Subcutaneous abdominal adipose tissue (tissue), 5 donors: ENCODE results near the gene FREM2.

Experiments
- H3K27ac ChIP-seq: one replicate; pipeline ENCODE4 v1.7.0; 2013; ENCODE audit warnings: low read depth, mild to moderate bottlenecking, inconsistent platforms, low read length, moderate library complexity
- H3K27me3 ChIP-seq, 5 donors: one replicate each; pipeline ENCODE4 v1.7.0; 2013; ENCODE audit warnings: low read length in 5 of 5, inconsistent platforms in 1 of 5; ENCODE audit not compliant: control insufficient read depth in 5 of 5, insufficient read depth in 4 of 5
- H3K36me3 ChIP-seq, 5 donors: one replicate each; pipeline ENCODE4 v1.7.0; 2013; ENCODE audit warnings: low read length in 5 of 5; ENCODE audit not compliant: control insufficient read depth in 5 of 5, insufficient read depth in 5 of 5
- H3K4me1 ChIP-seq, 5 donors: one replicate each; pipeline ENCODE4 v1.7.0; 2013; ENCODE audit warnings: low read length in 5 of 5, mild to moderate bottlenecking in 3 of 5, moderate library complexity in 1 of 5; ENCODE audit not compliant: control insufficient read depth in 5 of 5, insufficient read depth in 5 of 5
- H3K4me3 ChIP-seq, 5 donors: one replicate each; pipeline ENCODE4 v1.7.0; 2013; ENCODE audit warnings: low read length in 5 of 5, low read depth in 1 of 5
- H3K9ac ChIP-seq, 5 donors: one replicate each; pipeline ENCODE4 v1.7.0; 2013; ENCODE audit warnings: low read length in 5 of 5, mild to moderate bottlenecking in 4 of 5, moderate library complexity in 3 of 5
- H3K9me3 ChIP-seq, 5 donors: one replicate each; pipeline ENCODE4 v1.7.0; 2013; ENCODE audit warnings: low read length in 5 of 5; ENCODE audit not compliant: control insufficient read depth in 5 of 5
- donor health status: healthy.
- donor health status: healthy.
- donor health status: healthy.
- donor health status: healthy.
- donor health status: healthy.

FREM2 gene

DNA sequence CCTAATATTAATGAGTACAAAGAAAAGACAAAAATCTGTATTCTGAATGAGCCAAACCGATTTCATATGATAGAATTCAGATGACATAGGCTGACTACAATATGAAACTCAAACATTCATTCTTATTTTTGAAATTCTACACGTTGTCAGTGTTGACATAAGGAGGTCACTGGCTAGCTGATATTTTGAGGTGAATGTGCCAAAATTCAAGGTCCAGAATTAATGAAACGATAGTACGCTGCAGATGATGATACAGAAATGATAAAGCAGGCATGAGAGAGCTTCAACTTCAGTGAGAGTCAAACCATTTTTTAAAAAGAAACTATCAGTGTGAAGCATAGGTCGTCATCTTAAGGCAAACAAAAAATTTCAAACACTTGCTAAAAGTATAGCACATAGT is 88.2 kb downstream of the FREM2 start:
- Histone ChIP-seq H3K9ac (no peak overlapping the region), H3K27me3 (no peaks in the 10 kb centered on the region), H3K4me3 (no peak overlapping the region), H3K4me1 (no peaks in the 10 kb centered on the region), H3K27ac (no peak overlapping the region), H3K36me3 (no peaks in the 10 kb centered on the region), H3K9me3 (peaks cover 0 to 6% (median 0%) of the 10 kb centered on the region in 5 donors)

DNA sequence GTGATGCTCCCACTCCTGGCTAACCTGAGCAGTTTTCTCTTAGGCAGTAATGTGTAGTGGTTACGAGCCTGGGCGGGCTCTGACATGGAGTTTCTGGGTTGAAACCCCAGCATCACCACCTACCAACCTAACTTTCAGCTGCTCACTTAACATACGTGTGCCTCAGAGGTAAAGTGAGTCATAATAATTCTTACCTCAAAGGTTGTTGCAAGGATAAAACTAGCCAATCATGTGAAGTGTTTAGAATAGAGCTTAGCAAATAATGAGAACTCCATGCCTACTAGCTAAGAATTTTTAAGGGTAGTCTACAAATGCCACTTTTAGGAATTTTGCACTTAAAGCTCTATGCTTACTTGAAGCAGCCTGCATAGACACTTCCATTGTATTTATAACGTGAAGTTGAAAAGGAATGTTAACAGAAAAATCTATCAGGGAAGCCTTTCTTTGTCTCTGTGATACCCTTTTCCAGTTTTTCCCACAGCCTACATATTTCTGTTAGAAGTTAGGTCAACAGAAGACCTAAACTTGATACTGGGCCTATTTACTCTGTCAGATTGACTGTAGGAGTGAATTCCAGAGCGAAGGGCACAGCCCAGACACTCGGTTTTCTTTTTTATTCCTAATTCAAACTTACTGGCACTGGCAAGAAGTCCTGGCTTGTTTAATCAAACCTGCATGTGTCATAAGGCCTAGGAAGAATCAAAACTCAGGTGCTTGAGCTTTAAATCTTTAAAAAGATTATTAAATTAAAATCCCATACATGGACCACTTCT is 90.7 kb downstream of the FREM2 start:
- H3K9ac ChIP-seq, result no peak overlapping the region
- H3K4me3 ChIP-seq, result no peak overlapping the region
- H3K27ac ChIP-seq, result no peak overlapping the region
- H3K4me1 ChIP-seq, result no peaks in the 10 kb centered on the region
- H3K27me3 ChIP-seq, result no peaks in the 10 kb centered on the region
- peaks cover 0 to 6% (median 0%) of the 10 kb centered on the region in 5 donors for H3K9me3 ChIP-seq
- H3K36me3 ChIP-seq, result no peaks in the 10 kb centered on the region

DNA sequence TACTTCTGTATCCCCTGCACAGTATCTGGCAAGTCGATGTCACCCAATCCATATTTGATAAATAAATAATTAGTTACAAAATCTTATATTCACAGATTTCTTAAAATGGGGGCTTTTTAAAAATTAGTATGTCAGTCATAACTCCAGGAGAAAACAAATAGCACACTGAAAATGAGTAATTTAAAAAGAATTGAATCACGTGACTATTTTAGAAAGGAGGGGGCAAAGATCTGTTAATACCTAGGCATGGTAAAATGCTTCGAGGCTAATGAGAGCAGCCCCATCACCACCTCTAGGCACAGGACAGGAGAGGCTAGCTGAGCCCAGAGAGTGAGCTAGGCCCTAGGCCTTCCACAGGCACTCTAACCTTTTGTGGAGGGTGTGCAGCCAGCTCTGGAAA is 94.7 kb downstream of the FREM2 start:
- no peak overlapping the region for H3K9ac ChIP-seq
- H3K36me3 ChIP-seq, result no peaks in the 10 kb centered on the region
- no peaks in the 10 kb centered on the region for H3K27me3 ChIP-seq
- H3K4me3 ChIP-seq, result no peak overlapping the region
- peaks cover 0 to 6% (median 0%) of the 10 kb centered on the region in 5 donors for H3K9me3 ChIP-seq
- H3K27ac ChIP-seq, result no peak overlapping the region
- H3K4me1 ChIP-seq, result no peaks in the 10 kb centered on the region

DNA sequence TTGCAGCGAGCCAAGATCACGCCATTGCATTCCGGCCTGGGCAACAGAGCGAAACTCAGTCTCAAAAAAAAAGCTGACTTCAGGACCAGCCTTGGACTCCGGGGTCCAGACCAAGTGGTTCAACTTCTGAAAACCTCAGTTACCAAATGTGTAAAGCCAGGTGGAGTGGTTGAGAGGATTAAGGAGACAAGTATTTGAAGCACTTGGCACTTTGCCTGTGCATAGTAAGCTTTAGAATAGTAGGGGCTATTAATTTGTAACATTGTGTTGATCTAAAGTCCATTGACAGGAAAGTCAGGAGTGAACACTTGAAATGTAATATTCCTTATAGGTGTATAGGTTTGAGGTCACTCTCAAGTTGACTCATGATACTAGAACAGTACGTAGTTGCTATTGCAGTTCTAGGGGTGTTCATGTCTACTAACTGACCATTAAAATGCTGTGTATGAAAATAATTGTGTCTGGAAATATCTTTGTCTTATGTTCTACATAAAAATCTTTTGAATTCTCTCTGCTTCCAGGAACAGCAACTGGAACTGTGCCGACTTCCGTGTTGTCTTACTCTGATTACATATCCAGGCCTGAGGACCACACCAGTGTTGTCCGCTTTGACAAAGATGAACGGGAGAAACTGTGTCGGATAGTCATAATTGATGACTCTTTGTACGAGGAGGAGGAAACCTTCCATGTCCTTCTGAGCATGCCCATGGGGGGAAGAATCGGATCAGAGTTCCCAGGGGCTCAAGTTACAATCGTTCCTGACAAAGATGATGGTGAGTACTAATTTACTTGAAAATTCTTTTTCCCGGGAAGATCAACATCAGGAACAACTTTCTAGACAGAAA is 97.4 kb downstream of the FREM2 start:
- Histone ChIP-seq H3K36me3 (no peaks in the 10 kb centered on the region), H3K4me1 (no peaks in the 10 kb centered on the region), H3K9ac (no peak overlapping the region), H3K4me3 (no peak overlapping the region), H3K9me3 (no peaks in the 10 kb centered on the region), H3K27ac (no peak overlapping the region), H3K27me3 (no peaks in the 10 kb centered on the region)

DNA sequence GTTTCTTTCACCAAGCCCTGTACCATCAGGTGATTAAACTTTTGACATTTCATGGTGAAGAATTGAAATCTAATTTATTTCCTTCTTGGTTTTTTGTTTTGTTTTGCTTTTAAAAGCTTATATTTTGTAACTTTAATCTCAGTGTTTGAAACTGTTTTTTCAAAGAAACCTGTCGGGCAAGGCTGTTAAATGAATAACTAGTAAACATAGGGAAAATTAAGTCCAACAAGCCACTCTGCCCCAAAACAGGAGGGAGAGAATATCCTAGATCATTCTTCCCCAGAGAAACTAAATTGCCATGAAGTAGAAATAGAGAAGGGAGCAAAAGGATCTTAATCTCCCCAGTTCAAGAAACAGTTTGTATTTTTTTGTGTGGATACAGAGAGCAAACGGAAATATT is 98.2 kb downstream of the FREM2 start:
- Histone ChIP-seq H3K27me3 (no peaks in the 10 kb centered on the region), H3K4me3 (no peak overlapping the region), H3K36me3 (no peaks in the 10 kb centered on the region), H3K9me3 (no peaks in the 10 kb centered on the region), H3K9ac (no peak overlapping the region), H3K4me1 (no peaks in the 10 kb centered on the region), H3K27ac (no peak overlapping the region)

DNA sequence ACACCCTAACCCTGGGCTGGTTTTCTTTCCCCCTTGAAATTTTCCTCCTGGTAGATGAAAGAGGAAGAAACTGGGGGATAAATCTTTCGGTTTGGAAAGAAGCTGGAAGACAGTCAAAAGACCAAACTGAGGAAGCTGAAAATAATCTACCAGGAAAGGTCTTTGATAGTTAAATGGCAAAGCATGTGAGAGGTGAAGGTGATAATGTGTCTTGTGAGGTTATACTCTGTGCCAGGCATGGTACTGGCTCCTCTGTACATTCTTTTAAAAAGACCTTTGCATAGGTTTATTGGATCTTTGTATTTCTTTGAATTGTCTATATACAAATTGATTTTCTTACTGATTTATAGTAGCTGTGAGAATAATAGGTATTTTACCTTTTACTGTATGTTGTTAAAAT is 98.6 kb downstream of the FREM2 start:
- no peaks in the 10 kb centered on the region for H3K9me3 ChIP-seq
- no peaks in the 10 kb centered on the region for H3K27me3 ChIP-seq
- H3K4me1 ChIP-seq, result no peaks in the 10 kb centered on the region
- H3K9ac ChIP-seq, result no peak overlapping the region
- H3K4me3 ChIP-seq, result no peak overlapping the region
- H3K36me3 ChIP-seq, result no peaks in the 10 kb centered on the region
- no peak overlapping the region for H3K27ac ChIP-seq

DNA sequence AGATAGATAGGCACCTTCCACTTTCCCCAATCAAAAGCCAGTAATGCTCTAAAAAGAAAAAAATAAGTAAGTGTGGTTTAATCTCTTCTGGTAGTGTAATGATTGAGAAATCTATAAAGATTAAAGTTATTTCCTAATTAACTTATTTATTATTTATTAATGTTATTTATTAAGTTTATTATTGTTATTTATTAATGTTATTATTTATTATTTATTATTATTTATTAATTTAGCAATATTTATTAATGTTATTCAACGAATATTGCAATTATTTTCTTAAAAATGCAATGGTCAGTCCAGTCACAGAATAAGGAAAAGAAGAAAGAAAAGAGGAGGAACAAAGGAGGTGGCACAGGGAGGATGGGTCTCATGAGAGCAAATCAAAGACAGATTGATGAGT is 100.7 kb downstream of the FREM2 start:
- Histone ChIP-seq H3K36me3 (no peaks in the 10 kb centered on the region), H3K27me3 (no peaks in the 10 kb centered on the region), H3K9ac (no peak overlapping the region), H3K9me3 (no peaks in the 10 kb centered on the region), H3K27ac (no peak overlapping the region), H3K4me3 (no peak overlapping the region), H3K4me1 (no peaks in the 10 kb centered on the region)

DNA sequence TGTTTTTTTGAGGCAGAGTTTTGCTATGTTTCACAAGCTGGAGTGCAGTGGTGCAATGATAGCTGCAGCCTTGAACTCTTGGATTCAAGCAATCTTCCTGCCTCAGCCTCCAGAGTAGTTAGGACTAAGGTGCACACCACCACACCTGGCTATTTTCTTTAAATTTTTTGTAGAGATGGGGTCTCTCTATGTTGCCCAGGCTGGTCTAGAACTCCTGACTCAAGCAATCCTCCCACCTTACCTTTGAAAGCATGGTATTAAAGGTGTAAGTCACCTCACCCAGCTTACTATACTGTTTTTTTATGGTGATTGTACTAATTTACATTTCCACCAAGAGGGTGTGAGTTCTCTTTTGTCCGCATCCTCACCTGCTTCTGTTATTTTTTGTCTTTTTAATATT is 110.0 kb downstream of the FREM2 start:
- H3K9me3 ChIP-seq, result peaks cover 0 to 3% (median 0%) of the 10 kb centered on the region in 5 donors
- H3K4me1 ChIP-seq, result no peaks in the 10 kb centered on the region
- H3K9ac ChIP-seq, result no peak overlapping the region

DNA sequence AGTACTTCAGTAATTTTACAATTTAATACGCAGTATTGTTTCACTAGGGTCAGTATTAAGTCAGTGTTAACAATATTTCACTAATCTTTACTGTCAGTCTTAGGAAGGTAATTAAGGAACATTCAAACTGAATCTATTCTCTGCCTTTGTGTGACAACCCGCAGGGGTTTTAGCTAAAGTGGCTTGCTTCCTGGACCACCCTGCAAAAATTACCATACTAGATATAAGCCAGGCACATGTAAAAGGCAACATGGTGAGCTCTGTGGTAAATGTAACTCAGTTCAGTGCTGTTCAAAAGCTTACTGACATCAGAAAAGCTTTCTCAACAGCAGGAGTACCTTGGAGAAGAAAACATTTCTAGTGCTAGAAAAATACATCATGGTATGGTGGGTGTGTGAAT is 116.7 kb downstream of the FREM2 start:
- no peaks in the 10 kb centered on the region for H3K36me3 ChIP-seq
- H3K4me3 ChIP-seq, result no peak overlapping the region
- H3K27ac ChIP-seq, result no peak overlapping the region
- no peaks in the 10 kb centered on the region for H3K27me3 ChIP-seq
- no peaks in the 10 kb centered on the region for H3K4me1 ChIP-seq
- H3K9ac ChIP-seq, result no peak overlapping the region
- peaks cover 0 to 17% (median 11%) of the 10 kb centered on the region in 5 donors for H3K9me3 ChIP-seq

More for the DNA sequence above, 110.0 kb downstream of the FREM2 start:
- Histone ChIP-seq H3K4me3 (no peak overlapping the region), H3K36me3 (no peaks in the 10 kb centered on the region), H3K27ac (no peak overlapping the region), H3K27me3 (no peaks in the 10 kb centered on the region)

DNA sequence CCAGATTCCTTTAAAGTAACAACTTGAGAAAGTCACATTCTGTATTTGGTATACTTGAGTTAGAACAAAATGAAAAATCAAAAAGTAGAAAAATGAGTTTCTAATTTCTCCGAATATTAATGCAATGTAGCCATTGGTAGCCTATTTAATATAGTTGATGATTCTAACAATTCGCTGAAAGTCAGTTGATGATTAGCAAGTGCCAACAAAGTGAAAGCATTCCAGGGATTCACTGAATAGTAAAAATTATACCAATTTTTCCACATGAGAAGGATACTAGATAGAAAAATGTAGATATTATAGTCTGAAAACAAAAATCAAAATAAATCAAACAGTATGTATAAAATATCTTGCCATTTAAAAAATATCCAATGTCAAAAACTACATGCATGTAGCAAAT is 117.2 kb downstream of the FREM2 start:
- no peak overlapping the region for H3K9ac ChIP-seq
- no peaks in the 10 kb centered on the region for H3K36me3 ChIP-seq
- no peaks in the 10 kb centered on the region for H3K27me3 ChIP-seq
- no peak overlapping the region for H3K27ac ChIP-seq
- H3K9me3 ChIP-seq, result peaks cover 0 to 21% (median 13%) of the 10 kb centered on the region in 5 donors
- no peak overlapping the region for H3K4me3 ChIP-seq
- H3K4me1 ChIP-seq, result no peaks in the 10 kb centered on the region
